Activated naive CD4-positive, alpha-beta T cell treated with anti-CD3 and anti-CD28 coated beads, Interleukin-2, amount 50 U/mL, for 16 hours (primary cell): ENCODE data around the gene SLC1A7.

Experiments
- DNase-seq: peaks from one replicate; pipeline ENCODE4 v3.0.0-alpha.2; 2020

Gene SLC1A7

GRCh38 chr1:53133261-53134041, 9.0 kb downstream of the SLC1A7 start:
- no peak for DNase-seq

GRCh38 chr1:53132176-53132575, 10.3 kb downstream of the SLC1A7 start:
- no peak for DNase-seq

GRCh38 chr1:53131590-53131938, 10.9 kb downstream of the SLC1A7 start:
- no peak for DNase-seq

- no peak for DNase-seq
Measured at GRCh38 chr1:53130878-53131589, 11.4 kb downstream of the SLC1A7 start.

GRCh38 chr1:53130598-53130877, 11.9 kb downstream of the SLC1A7 start:
- no peak for DNase-seq

GRCh38 chr1:53129891-53130597, 12.4 kb downstream of the SLC1A7 start:
- DNase-seq = no peak

GRCh38 chr1:53128401-53128800, 14.0 kb downstream of the SLC1A7 start:
- no peak for DNase-seq

GRCh38 chr1:53127546-53127945, 14.9 kb downstream of the SLC1A7 start:
- DNase-seq = no peak

- no peak for DNase-seq
Measured at GRCh38 chr1:53126495-53126894, 15.9 kb downstream of the SLC1A7 start.

GRCh38 chr1:53125623-53126360, 16.6 kb downstream of the SLC1A7 start:
- DNase-seq = no peak

GRCh38 chr1:53125122-53125521, 17.3 kb downstream of the SLC1A7 start:
- DNase-seq = no peak

GRCh38 chr1:53123453-53124140, 18.8 kb downstream of the SLC1A7 start:
- no peak for DNase-seq

- DNase-seq = no peak
Measured at GRCh38 chr1:53122961-53123413, 19.5 kb downstream of the SLC1A7 start.

GRCh38 chr1:53122201-53122885, 20.1 kb downstream of the SLC1A7 start:
- DNase-seq = no peak

- DNase-seq = no peak
Measured at GRCh38 chr1:53121319-53122172, 20.9 kb downstream of the SLC1A7 start.

GRCh38 chr1:53120659-53121058, 21.8 kb downstream of the SLC1A7 start:
- no peak for DNase-seq

- no peak for DNase-seq
Measured at GRCh38 chr1:53117836-53118235, 24.6 kb downstream of the SLC1A7 start.

- DNase-seq = no peak
Measured at GRCh38 chr1:53116933-53117600, 25.4 kb downstream of the SLC1A7 start.

- DNase-seq = no peak
Measured at GRCh38 chr1:53116307-53116810, 26.1 kb downstream of the SLC1A7 start.
